ENCODE results near the gene CHMP4A.

Gene CHMP4A

DNA sequence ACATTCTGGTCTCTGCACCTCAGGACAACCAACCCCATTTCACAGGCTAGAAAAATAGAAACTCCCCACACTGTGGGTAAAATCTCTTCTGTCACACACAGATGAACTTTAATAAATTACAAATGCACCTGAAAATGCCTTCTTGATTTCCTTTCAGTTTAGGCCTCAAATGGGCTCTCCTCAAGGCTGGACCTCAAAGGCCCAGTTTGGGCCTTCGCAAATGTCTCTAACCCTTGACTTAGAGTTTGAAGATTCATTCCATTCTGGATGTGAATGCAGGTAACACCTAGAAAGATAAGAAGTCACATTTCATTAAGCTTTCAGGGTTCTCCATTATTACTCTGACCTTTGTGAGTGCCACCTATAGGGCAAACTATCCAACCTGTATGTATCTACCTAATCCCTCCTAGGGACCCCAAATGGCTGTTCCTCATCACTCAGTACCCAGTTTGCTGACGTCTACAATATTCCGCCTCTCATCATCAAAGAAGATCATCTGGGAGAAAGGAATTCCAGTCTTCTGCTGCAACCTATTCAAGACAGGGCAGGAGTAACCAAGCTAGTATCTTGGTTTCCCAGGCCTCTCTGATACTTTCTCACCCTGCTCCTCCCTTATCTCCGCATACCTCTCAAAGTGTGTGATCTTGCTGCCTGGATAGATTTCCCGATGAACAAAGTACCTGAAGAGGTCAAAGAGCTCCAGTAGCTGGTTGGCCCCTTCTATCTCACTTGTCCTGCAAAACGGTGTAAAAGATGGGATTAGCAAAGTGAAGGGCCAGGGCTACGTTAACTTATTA is 776 bp upstream of the CHMP4A start:
- CTCF ChIA-PET, result interaction anchor here (0.8 to 3.4 kb wide), 12 partner anchors 10 to 121 kb away, joined by 3 to 31 read pairs (median 4); partner anchors contain the start of genes ADCY4, CIDEB, IPO4 and IRF9

DNA sequence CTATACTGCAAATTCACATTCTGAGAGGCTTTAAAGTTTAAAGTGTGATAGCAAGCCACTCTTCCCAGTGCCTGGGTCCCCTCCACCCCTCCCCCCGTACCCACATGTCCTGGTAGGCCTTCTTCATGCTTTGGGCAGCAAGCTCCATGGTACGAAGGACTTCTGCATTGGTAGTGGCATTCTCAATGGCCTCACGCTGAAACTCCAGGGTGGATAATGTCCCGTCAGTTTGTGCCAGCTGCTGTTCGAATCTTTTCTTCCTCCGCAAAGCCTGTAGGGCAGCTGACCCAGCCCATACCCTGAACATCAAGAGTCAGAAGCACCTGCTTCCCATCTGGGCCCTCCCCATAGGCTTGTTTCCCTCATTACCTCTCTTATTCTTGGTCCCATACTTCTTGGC is 2.0 kb downstream of the CHMP4A start:
- POLR2A ChIA-PET, result no interaction called here
- WGBS (ENCODE audit: insufficient coverage), result 98% methylated on average over 6 of the region's 6 CpGs
- H3K4me1 ChIP-seq (ENCODE audit: control extremely low read depth in 1 of 4, control insufficient read depth in 4 of 4, insufficient read depth in 4 of 4, low read length in 3 of 4), result peaks cover 7 to 31% (median 24%) of the 10 kb centered on the region in 4 experiments
- peaks cover 9 to 50% (median 38%) of the 10 kb centered on the region in 4 experiments for H3K36me3 ChIP-seq (ENCODE audit: control insufficient read depth in 4 of 4, insufficient read depth in 4 of 4, low read length in 3 of 4)
- DNase-seq, result no peak
- no peaks in the 10 kb centered on the region for H3K9me3 ChIP-seq (ENCODE audit: control extremely low read depth in 1 of 5, control insufficient read depth in 4 of 5, insufficient read depth in 2 of 5, low read depth in 1 of 5, low read length in 4 of 5)
- no peaks in the 10 kb centered on the region for H3K27me3 ChIP-seq (replicated peaks in 2 of 5; ENCODE audit: control insufficient read depth in 4 of 5, insufficient read depth in 5 of 5, low read length in 4 of 5)
- H3K4me3 ChIP-seq (ENCODE audit: control insufficient read depth in 1 of 7, extremely low read depth in 1 of 7, insufficient read depth in 4 of 7, low read depth in 2 of 7, low read length in 6 of 7), result no peak overlapping the region
- H3K27ac ChIP-seq (ENCODE audit: insufficient read depth in 1 of 2, low read depth in 1 of 2, low read length in 2 of 2, poor library complexity in 1 of 2, severe bottlenecking in 2 of 2), result no peak overlapping the region
- CTCF ChIA-PET, result interaction anchor here (0.8 to 1.7 kb wide), 4 partner anchors 15 to 31 kb away, joined by 3 to 4 read pairs (median 4); partner anchors contain the start of genes IPO4, TINF2 and TM9SF1

More for the DNA sequence above, 776 bp upstream of the CHMP4A start:
- peaks cover 3 to 41% (median 28%) of the 10 kb centered on the region in 4 experiments for H3K36me3 ChIP-seq (ENCODE audit: control insufficient read depth in 4 of 4, insufficient read depth in 4 of 4, low read length in 3 of 4)
- H3K27ac ChIP-seq (ENCODE audit: insufficient read depth in 1 of 2, low read depth in 1 of 2, low read length in 2 of 2, poor library complexity in 1 of 2, severe bottlenecking in 2 of 2), result peak overlapping the region; percentile 93 to 95
- no peaks in the 10 kb centered on the region for H3K27me3 ChIP-seq (replicated peaks in 2 of 5; ENCODE audit: control insufficient read depth in 4 of 5, insufficient read depth in 5 of 5, low read length in 4 of 5)
- peak overlapping the region in 5 of 7 experiments; percentile 80 to 91 (median 88) for H3K4me3 ChIP-seq (ENCODE audit: control insufficient read depth in 1 of 7, extremely low read depth in 1 of 7, insufficient read depth in 4 of 7, low read depth in 2 of 7, low read length in 6 of 7)
- H3K4me1 ChIP-seq (ENCODE audit: control extremely low read depth in 1 of 4, control insufficient read depth in 4 of 4, insufficient read depth in 4 of 4, low read length in 3 of 4), result peaks cover 7 to 33% (median 26%) of the 10 kb centered on the region in 4 experiments
- POLR2A ChIA-PET, result interaction anchor here (0.9 to 2.9 kb wide), 5 partner anchors 17 to 44 kb away, joined by 3 to 25 read pairs (median 4); partner anchors contain the start of genes IPO4, TINF2 and TM9SF1
- 90% methylated on average over 6 of the region's 7 CpGs for WGBS (ENCODE audit: insufficient coverage)
- no peaks in the 10 kb centered on the region for H3K9me3 ChIP-seq (ENCODE audit: control extremely low read depth in 1 of 5, control insufficient read depth in 4 of 5, insufficient read depth in 2 of 5, low read depth in 1 of 5, low read length in 4 of 5)
- DNase-seq, result no peak

DNA sequence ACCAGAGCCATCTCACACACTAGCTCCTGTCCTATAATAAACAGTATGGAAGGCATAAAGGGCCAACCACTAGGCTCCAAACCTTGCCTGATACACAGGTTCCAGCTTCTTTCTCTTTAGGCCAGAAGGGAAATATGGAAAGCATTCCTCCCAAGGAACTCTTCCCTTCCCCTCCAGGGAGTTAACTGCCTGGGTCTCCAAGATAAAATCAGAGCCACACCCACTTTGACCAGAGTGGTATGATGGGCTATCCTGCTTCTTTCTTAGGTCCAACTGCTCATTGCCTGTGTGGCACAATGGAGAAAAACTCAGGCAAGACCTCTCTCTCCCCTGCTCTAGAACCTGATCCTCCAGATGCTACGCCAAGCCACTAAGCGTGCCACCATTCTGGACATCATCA is 5.7 kb downstream of the CHMP4A start:
- WGBS (ENCODE audit: insufficient coverage), result 93% methylated on average over 2 of the region's 2 CpGs
- POLR2A ChIA-PET, result no interaction called here
- Histone ChIP-seq H3K27ac (ENCODE audit: insufficient read depth in 1 of 2, low read depth in 1 of 2, low read length in 2 of 2, poor library complexity in 1 of 2, severe bottlenecking in 2 of 2) (no peak overlapping the region), H3K4me1 (ENCODE audit: control extremely low read depth in 1 of 4, control insufficient read depth in 4 of 4, insufficient read depth in 4 of 4, low read length in 3 of 4) (peaks cover 0 to 4% (median 4%) of the 10 kb centered on the region in 4 experiments), H3K27me3 (replicated peaks in 2 of 5; ENCODE audit: control insufficient read depth in 4 of 5, insufficient read depth in 5 of 5, low read length in 4 of 5) (no peaks in the 10 kb centered on the region), H3K4me3 (ENCODE audit: control insufficient read depth in 1 of 7, extremely low read depth in 1 of 7, insufficient read depth in 4 of 7, low read depth in 2 of 7, low read length in 6 of 7) (no peak overlapping the region), H3K9me3 (ENCODE audit: control extremely low read depth in 1 of 5, control insufficient read depth in 4 of 5, insufficient read depth in 2 of 5, low read depth in 1 of 5, low read length in 4 of 5) (no peaks in the 10 kb centered on the region), H3K36me3 (ENCODE audit: control insufficient read depth in 4 of 4, insufficient read depth in 4 of 4, low read length in 3 of 4) (peaks cover 13 to 68% (median 51%) of the 10 kb centered on the region in 4 experiments)
- CTCF ChIA-PET, result interaction anchor here (1.3 to 1.9 kb wide), 3 partner anchors 11 to 93 kb away, joined by 4 to 6 read pairs (median 5); partner anchors contain the start of gene NOP9
- DNase-seq, result no peak

DNA sequence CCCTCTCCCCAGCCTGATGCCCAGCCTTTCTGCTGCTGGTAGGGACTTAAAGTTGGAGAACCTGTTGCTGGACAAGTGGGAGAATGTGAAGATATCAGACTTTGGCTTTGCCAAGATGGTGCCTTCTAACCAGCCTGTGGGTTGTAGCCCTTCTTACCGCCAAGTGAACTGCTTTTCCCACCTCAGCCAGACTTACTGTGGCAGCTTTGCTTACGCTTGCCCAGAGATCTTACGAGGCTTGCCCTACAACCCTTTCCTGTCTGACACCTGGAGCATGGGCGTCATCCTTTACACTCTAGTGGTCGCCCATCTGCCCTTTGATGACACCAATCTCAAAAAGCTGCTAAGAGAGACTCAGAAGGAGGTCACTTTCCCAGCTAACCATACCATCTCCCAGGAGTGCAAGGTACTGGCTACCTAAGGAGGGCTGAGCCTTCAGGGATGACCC is 6.2 kb downstream of the CHMP4A start:
- POLR2A ChIA-PET, result no interaction called here
- no peak for DNase-seq
- no peak overlapping the region for H3K4me3 ChIP-seq (ENCODE audit: control insufficient read depth in 1 of 7, extremely low read depth in 1 of 7, insufficient read depth in 4 of 7, low read depth in 2 of 7, low read length in 6 of 7)
- H3K27me3 ChIP-seq (replicated peaks in 2 of 5; ENCODE audit: control insufficient read depth in 4 of 5, insufficient read depth in 5 of 5, low read length in 4 of 5), result no peaks in the 10 kb centered on the region
- H3K36me3 ChIP-seq (ENCODE audit: control insufficient read depth in 4 of 4, insufficient read depth in 4 of 4, low read length in 3 of 4), result peaks cover 13 to 68% (median 54%) of the 10 kb centered on the region in 4 experiments
- CTCF ChIA-PET, result interaction anchor here (1.0 to 1.9 kb wide), 4 partner anchors 11 to 93 kb away, joined by 3 to 6 read pairs (median 4); partner anchors contain the start of genes NOP9 and TINF2
- H3K4me1 ChIP-seq (ENCODE audit: control extremely low read depth in 1 of 4, control insufficient read depth in 4 of 4, insufficient read depth in 4 of 4, low read length in 3 of 4), result peaks cover 0 to under 1% (median 0%) of the 10 kb centered on the region in 4 experiments
- H3K27ac ChIP-seq (ENCODE audit: insufficient read depth in 1 of 2, low read depth in 1 of 2, low read length in 2 of 2, poor library complexity in 1 of 2, severe bottlenecking in 2 of 2), result no peak overlapping the region
- H3K9me3 ChIP-seq (ENCODE audit: control extremely low read depth in 1 of 5, control insufficient read depth in 4 of 5, insufficient read depth in 2 of 5, low read depth in 1 of 5, low read length in 4 of 5), result peaks cover 0 to 4% (median 0%) of the 10 kb centered on the region in 5 experiments
- WGBS (ENCODE audit: insufficient coverage), result 88% methylated on average over 5 of the region's 5 CpGs

DNA sequence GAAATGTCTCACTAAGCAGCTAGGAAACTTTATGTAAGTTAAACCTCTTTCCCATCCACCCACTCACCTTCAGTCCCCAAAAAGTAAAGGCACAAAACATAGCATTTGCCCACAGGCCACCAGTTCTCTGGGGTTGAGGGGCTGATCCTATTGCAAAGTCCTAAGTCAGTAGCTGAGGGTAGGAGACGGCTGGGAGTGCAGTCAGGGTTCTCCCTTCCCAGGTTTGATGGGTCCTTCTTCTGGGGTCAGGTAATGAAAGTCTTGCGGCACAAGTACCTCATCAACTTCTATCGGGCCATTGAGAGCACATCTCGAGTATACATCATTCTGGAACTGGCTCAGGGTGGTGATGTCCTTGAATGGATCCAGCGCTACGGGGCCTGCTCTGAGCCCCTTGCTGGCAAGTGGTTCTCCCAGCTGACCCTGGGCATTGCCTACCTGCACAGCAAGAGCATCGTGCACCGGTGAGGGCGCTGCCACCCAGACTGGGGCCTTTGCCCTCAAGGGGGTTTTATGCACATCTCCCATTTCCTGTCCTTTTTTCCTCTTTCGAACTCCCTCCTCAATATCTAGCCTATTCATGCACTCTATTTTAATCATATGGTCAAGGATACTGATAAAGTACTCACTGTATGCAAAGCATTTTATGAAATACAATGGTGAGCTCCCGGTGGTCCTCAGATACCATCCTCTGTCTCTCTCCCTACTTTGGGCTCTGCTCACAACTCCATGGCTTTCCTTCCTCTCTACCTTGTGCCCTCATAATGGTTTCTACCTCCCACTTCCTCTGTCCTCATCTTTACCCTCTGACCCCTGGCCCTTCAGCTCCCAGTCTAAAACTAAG is 6.8 kb downstream of the CHMP4A start:
- ChIA-PET POLR2A (no interaction called here), CTCF (interaction anchor here (1.0 to 1.9 kb wide), 6 partner anchors 10 to 94 kb away, joined by 3 to 6 read pairs (median 4); partner anchors contain the start of genes NOP9, TINF2 and TM9SF1)
- no peak for DNase-seq
- no peak overlapping the region for H3K4me3 ChIP-seq (ENCODE audit: control insufficient read depth in 1 of 7, extremely low read depth in 1 of 7, insufficient read depth in 4 of 7, low read depth in 2 of 7, low read length in 6 of 7)
- H3K4me1 ChIP-seq (ENCODE audit: control extremely low read depth in 1 of 4, control insufficient read depth in 4 of 4, insufficient read depth in 4 of 4, low read length in 3 of 4), result no peaks in the 10 kb centered on the region
- H3K9me3 ChIP-seq (ENCODE audit: control extremely low read depth in 1 of 5, control insufficient read depth in 4 of 5, insufficient read depth in 2 of 5, low read depth in 1 of 5, low read length in 4 of 5), result peaks cover 0 to 4% (median 0%) of the 10 kb centered on the region in 5 experiments
- H3K36me3 ChIP-seq (ENCODE audit: control insufficient read depth in 4 of 4, insufficient read depth in 4 of 4, low read length in 3 of 4), result peaks cover 15 to 71% (median 55%) of the 10 kb centered on the region in 4 experiments
- H3K27me3 ChIP-seq (replicated peaks in 2 of 5; ENCODE audit: control insufficient read depth in 4 of 5, insufficient read depth in 5 of 5, low read length in 4 of 5), result no peaks in the 10 kb centered on the region
- WGBS (ENCODE audit: insufficient coverage), result 97% methylated on average over 9 of the region's 11 CpGs
- no peak overlapping the region for H3K27ac ChIP-seq (ENCODE audit: insufficient read depth in 1 of 2, low read depth in 1 of 2, low read length in 2 of 2, poor library complexity in 1 of 2, severe bottlenecking in 2 of 2)

DNA sequence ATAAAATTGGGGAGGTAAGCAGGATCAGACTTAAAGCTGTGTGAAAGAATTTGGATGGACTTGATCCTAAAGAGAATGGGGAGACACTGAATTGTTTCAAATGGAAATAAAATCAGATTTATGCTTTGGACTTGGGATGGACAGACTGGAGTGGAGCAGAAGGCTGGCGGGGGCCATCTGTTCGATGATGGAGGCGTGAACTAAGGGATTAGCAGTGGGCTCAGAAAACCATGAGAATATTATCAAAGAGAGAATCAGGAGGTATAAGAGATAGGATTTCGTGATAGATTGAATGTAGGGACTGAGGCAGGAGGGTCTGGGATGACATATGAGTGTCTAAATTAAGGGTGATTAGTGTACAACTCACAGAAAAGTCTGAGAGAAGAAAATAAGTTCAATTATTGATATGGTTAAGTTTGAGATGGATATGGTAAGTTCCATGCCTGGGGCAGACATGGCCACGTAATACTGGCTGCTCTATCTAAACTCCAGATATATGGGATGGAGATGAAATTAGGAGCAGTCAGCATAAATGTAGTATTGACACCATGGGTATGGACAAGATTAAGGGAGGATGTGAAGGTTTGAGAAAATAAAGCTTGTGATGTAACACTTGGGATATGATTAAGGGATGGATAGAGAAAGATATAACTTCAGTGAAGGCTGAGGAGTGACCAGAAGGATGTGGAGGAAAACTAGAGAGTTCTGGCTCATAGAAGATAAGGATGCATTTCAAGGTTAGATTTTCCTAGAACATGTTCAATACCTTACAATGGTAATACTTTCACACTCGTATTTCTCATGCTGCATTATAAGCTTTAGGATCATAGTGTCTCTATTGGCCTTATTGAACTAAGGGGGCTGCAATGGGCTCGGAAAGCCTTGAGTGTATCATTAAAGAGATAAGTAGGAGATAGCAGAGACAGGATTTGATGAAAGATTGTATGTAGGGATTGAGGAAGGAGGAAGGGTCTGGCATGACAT is 8.8 kb downstream of the CHMP4A start:
- Histone ChIP-seq H3K9me3 (ENCODE audit: control extremely low read depth in 1 of 5, control insufficient read depth in 4 of 5, insufficient read depth in 2 of 5, low read depth in 1 of 5, low read length in 4 of 5) (peaks cover 0 to 4% (median 0%) of the 10 kb centered on the region in 5 experiments), H3K4me1 (ENCODE audit: control extremely low read depth in 1 of 4, control insufficient read depth in 4 of 4, insufficient read depth in 4 of 4, low read length in 3 of 4) (no peaks in the 10 kb centered on the region), H3K4me3 (ENCODE audit: control insufficient read depth in 1 of 7, extremely low read depth in 1 of 7, insufficient read depth in 4 of 7, low read depth in 2 of 7, low read length in 6 of 7) (no peak overlapping the region), H3K27ac (ENCODE audit: insufficient read depth in 1 of 2, low read depth in 1 of 2, low read length in 2 of 2, poor library complexity in 1 of 2, severe bottlenecking in 2 of 2) (no peak overlapping the region), H3K36me3 (ENCODE audit: control insufficient read depth in 4 of 4, insufficient read depth in 4 of 4, low read length in 3 of 4) (peaks cover 13 to 58% (median 43%) of the 10 kb centered on the region in 4 experiments), H3K27me3 (replicated peaks in 2 of 5; ENCODE audit: control insufficient read depth in 4 of 5, insufficient read depth in 5 of 5, low read length in 4 of 5) (no peaks in the 10 kb centered on the region)
- CTCF ChIA-PET, result interaction anchor here (0.7 to 1.9 kb wide), 3 partner anchors 9 to 132 kb away, joined by 3 to 6 read pairs (median 3); partner anchors contain the start of genes CHMP4A and TM9SF1
- 85% methylated on average over 6 of the region's 7 CpGs for WGBS (ENCODE audit: insufficient coverage)
- POLR2A ChIA-PET, result no interaction called here
- no peak for DNase-seq

All from common myeloid progenitor, CD34-positive (primary cell).